ENCODE results near the gene CNTN4.
"Not testable (repeated sequence)": the region's sequence is repeated elsewhere in the genome, so short reads cannot be mapped to it uniquely, and the experiment has no call there.

The CNTN4 gene

DNA sequence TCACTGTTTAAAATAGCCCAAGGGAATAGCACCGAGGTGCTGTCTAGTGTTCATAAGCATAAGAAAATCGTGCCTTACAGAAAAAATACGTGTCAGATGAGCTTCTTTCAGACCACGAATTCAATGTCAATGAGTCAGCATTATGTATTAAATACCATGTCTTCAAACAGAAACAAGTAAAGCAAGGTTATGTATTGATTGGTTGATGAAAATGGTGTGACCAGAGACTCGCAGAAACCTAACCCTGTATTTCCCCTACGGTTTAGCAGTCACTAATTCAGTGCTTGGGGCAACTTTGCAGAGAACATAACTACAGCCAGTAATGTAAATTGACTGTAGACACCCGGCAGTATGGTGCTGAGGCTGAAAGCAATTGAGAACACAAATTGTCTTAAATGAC is 703.8 kb downstream of the CNTN4 start:
- no peak for DNase-seq (ENCODE audit: low read depth)

DNA sequence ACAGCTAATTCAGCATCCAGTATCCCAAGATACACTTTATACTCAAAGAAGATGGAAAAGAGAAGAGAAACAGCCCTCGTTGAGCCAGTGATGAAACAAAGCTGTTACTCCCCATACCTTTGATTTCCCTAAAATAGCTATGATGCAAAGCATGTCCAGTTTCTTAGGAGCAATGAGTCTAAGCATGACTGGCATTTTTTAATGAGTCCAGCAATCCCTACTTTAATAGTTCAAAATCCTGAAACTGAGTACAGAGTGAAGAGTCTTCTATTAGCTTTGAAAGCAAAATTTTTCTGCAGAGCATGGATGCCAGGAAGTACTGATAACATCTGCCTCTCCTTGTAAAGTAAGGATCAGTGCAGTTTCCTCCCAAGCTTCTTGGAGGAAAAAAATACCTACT is 708.8 kb downstream of the CNTN4 start:
- DNase-seq (ENCODE audit: low read depth) = no peak

GRCh38 chr3:2810723-2811122 is 712.1 kb downstream of the CNTN4 start:
- DNase-seq (ENCODE audit: low read depth) = no peak

GRCh38 chr3:2819571-2819970 is 720.9 kb downstream of the CNTN4 start:
- no peak for DNase-seq (ENCODE audit: low read depth)

- not testable (repeated sequence) for DNase-seq (ENCODE audit: low read depth)
Observed at GRCh38 chr3:2820982-2821381, 722.3 kb downstream of the CNTN4 start.

- no peak for DNase-seq (ENCODE audit: low read depth)
Observed at GRCh38 chr3:2822611-2823010, 723.9 kb downstream of the CNTN4 start.

- no peak for DNase-seq (ENCODE audit: low read depth)
Observed at GRCh38 chr3:2823031-2823430, 724.4 kb downstream of the CNTN4 start.

DNA sequence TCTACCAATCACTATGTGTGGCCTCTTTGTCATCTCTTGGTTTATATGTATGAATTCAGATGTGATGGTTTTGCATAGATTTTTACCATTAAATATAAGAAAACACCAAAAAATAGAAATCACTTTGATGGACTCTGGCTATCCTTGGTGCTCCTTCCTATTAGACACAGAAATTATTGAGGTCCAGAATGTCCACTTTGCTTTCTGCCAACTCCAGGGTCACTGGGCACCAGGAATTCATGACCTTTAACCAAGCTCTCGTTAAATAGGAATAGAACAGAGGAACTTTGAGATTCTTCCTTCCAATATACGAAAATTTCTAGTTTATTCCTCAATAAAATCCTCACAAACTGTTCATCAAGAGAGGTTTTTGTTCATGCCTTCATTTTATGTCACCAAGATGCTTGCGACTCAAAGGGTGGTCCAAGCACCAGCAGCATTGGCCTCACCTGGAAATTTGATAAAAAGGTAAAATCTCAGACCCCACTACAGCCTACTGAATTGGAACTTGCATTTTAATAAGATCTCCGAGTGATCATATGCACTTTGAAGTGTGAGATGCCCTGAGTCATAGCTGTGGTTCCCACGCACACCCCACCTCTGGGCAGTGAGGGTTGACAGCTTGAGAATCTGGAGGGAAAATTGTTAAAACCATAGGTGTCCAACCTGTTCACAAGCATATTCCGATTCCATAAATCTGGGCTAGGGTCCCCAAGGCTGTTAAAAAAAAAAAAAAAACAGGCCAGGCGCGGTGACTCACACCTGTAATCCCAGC is 725.0 kb downstream of the CNTN4 start:
- DNase-seq (ENCODE audit: low read depth) = no peak

DNA sequence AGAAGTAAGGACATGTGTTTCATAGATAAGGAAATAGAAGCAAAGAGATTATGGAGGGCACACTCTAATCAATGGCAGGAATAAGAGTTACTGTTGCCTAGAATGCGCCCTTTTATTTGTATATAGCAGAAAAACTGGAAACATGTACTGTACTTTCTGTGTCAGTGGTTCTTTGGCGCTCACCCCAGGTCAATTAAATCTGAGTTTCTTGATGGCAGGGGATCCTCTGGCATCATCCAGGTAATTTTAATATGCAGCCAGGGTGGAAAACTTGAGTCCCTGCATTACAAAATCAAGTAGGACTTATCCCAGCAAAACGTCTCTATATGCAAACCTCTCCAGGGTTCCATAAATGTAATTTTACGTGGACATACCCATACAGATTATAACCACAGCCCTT is 727.4 kb downstream of the CNTN4 start:
- DNase-seq (ENCODE audit: low read depth) = no peak

- DNase-seq (ENCODE audit: low read depth) = no peak
Observed at GRCh38 chr3:2826453-2826852, 727.8 kb downstream of the CNTN4 start.

DNA sequence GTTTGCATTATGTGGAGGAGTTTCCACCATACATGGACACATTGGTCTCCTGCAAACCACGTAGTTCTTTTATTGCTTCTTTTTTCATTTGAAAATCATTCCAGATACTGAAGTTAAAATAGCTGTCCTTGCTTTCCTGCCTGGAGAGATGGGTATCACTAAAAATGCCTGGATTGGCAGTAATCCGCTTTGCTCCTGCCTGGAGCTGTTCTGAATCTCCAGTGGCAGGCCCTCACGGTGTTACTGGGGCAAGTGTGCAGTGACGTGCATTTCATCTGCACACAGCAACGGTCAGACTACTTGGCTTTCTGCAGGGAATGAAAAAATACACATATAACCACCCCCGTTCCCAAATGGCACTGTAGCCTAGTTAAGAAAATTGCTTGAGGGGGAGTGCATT is 738.6 kb downstream of the CNTN4 start:
- DNase-seq (ENCODE audit: low read depth) = no peak

- DNase-seq (ENCODE audit: low read depth) = no peak
Observed at GRCh38 chr3:2837910-2838309, 739.2 kb downstream of the CNTN4 start.

- no peak for DNase-seq (ENCODE audit: low read depth)
Observed at GRCh38 chr3:2838546-2839157, 740.0 kb downstream of the CNTN4 start.

- DNase-seq (ENCODE audit: low read depth) = no peak
Observed at GRCh38 chr3:2839876-2840275, 741.2 kb downstream of the CNTN4 start.

GRCh38 chr3:2847062-2847841 is 748.6 kb downstream of the CNTN4 start:
- no peak for DNase-seq (ENCODE audit: low read depth)

DNA sequence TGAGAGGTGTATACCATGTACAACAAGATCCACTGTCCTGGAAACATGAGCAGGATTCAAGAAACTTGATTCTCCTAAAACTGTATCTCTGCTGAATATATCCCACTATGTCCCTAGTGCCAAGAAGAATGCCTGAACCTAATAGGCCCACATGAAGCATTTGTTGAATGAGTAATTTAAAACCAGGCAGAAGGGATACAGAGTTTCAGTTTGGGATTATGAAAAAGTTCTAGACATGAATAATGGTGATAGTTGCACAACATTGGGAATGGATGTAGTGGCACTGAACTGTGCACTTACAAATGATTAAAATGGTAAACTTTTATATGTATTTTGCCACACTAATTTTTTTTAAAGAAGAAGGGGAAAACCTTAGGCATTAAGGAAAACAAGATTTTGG is 750.4 kb downstream of the CNTN4 start:
- DNase-seq (ENCODE audit: low read depth) = no peak

DNA sequence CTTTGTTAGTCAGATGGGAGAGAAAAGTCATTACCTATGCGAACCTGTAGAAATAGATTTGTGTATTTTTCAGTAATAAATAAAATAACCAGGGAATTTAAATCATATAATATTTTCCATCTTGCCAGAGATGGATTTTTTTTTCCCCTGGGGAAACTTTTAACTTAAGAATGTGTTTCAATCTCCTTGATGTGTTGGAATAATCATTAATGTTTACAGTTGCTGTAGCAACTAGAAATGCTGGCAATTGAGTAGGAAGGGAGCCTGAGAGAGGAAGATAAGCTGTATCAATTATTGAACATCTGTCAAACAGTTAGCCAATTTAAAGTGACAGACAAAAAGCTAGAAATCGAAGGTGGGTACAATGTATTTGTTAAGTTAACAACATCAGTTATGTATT is 752.0 kb downstream of the CNTN4 start:
- DNase-seq (ENCODE audit: low read depth) = no peak

DNA sequence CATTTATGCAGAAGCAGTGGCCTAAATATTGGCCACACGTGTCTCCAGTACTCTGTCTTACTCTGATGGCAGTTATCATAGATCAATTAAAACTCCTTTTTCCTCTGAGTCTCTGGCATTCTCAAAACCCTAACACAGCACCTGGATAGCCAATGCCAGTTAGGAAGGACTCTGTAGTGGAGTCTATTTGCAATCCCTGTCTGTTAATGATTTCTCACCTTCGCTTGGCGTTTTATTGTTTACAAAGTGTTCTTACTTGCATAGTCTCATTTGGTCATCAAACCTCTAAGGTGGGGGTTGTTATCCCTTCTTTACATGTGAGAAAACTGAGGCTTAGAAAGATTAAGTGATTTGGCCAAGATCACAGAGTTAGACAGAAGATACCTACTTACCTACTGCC is 752.7 kb downstream of the CNTN4 start:
- no peak for DNase-seq (ENCODE audit: low read depth)

- no peak for DNase-seq (ENCODE audit: low read depth)
Observed at GRCh38 chr3:2851835-2852234, 753.2 kb downstream of the CNTN4 start.

GRCh38 chr3:2853651-2854050 is 755.0 kb downstream of the CNTN4 start:
- no peak for DNase-seq (ENCODE audit: low read depth)

- DNase-seq (ENCODE audit: low read depth) = no peak
Observed at GRCh38 chr3:2856138-2857133, 757.8 kb downstream of the CNTN4 start.

DNA sequence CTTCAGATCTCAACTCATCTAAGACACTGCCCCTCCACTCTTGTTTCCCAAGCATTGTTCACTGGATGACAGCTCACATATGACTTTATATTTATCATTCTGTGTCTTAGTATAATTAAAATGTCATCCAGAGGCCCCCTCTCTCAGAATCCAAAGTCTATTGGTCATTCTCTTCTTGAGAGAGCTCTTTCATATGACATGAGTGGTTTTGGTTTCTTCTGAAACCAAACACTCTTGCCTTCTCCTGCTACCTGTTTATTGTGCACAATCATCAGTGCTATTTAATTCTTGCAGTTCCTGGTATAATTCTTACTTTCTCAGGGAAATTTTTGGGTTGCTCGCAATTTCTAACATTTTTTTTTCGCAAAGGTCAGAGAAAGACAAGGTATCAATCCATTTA is 762.0 kb downstream of the CNTN4 start:
- no peak for DNase-seq (ENCODE audit: low read depth)

Measured in activated T-helper 1 cell treated with Interleukin-2 at 50 U/mL for 16 hours (primary cell).